ENCODE measurements around the gene LRMDA. TPM values are rescaled to one million over a fixed set of nuclear protein-coding genes. Genes with fewer than 3 reads are reported as not detected.

Gene LRMDA
- total RNA-seq, 1 donor from 2014 or later: 5.2 TPM

DNA sequence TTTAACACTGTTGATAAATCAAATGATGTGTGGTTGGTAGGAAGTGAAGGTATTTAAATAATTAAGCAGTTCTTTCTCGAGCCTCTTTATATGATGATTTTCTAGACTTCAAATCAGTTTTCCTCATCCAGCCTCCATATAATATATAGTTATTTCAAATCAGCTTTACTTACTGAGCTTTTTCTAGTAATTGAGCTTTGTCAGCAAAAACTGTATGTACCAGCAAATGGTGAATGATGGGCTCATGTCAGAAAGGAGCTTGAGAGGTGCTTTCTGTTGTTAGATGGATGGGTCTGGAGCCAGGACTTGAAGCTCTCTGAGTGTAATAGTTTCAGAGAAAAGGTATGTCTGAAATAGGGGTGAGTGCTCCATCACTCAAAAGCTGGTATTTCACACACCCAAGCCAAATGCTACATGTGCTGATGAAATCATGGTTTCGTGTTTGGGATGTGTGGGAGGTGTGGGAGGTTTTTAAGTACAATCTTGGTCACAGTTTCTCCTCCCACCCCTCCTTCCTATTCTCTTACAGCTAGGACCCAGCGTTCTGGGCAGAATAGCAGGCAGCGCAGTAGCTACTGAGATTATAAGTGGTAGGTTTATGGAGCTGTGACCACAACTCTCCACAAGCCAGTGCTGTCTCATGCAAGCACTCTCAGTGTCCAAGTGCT, 55.8 kb downstream of the LRMDA start:
- H3K9me3 Mint-ChIP-seq: peaks cover 11% of the 10 kb centered on the region
- H3K4me1 Mint-ChIP-seq: peaks cover 3% of the 10 kb centered on the region

DNA sequence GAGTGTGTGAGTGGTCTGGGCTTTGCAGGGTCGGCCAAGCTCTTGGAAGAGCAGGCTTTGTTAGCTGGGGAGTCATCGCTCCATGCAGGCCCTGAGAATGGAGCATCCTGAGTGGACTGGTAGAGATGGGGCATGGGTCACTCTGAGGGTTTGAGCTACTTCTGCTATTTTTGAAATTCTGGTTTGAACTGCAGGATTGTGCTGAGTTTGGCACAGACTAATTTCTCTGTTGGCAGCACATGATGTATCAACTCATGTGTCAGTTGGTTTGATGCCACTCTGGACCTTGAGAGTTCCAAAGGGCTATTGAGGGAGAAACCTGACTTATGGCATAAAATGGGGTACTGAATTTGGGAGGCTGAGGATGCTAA, 56.3 kb downstream of the LRMDA start:
- no peak overlapping the region for H3K9ac ChIP-seq
- DNase-seq (ENCODE audit: low spot score): no peak
- H3K4me3 Mint-ChIP-seq: no peak overlapping the region
- no peaks in the 10 kb centered on the region for H3K36me3 Mint-ChIP-seq
- H3K79me2 ChIP-seq (ENCODE audit: low read depth): no peaks in the 10 kb centered on the region
- no peak overlapping the region for H3K27ac Mint-ChIP-seq
- no peak overlapping the region for H2AFZ ChIP-seq (replicated peaks)
- H3K4me3 ChIP-seq: no peak overlapping the region
- no peaks in the 10 kb centered on the region for H4K20me1 ChIP-seq (ENCODE audit: low read depth)
- TF ChIP-seq, protein P1, sequence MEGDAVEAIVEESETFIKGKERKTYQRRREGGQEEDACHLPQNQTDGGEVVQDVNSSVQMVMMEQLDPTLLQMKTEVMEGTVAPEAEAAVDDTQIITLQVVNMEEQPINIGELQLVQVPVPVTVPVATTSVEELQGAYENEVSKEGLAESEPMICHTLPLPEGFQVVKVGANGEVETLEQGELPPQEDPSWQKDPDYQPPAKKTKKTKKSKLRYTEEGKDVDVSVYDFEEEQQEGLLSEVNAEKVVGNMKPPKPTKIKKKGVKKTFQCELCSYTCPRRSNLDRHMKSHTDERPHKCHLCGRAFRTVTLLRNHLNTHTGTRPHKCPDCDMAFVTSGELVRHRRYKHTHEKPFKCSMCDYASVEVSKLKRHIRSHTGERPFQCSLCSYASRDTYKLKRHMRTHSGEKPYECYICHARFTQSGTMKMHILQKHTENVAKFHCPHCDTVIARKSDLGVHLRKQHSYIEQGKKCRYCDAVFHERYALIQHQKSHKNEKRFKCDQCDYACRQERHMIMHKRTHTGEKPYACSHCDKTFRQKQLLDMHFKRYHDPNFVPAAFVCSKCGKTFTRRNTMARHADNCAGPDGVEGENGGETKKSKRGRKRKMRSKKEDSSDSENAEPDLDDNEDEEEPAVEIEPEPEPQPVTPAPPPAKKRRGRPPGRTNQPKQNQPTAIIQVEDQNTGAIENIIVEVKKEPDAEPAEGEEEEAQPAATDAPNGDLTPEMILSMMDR (IDR thresholded peaks at IDR 0.05): no peak
- no peak for TF ChIP-seq EZH2phosphoT487 (IDR thresholded peaks at IDR 0.05)
- TF ChIP-seq EZH2 (IDR thresholded peaks at IDR 0.05): no peak
- no peak overlapping the region for H3K4me2 ChIP-seq
- no peaks in the 10 kb centered on the region for H3F3A ChIP-seq (ENCODE audit: low read depth)
- H3K27me3 Mint-ChIP-seq (ENCODE audit: insufficient read depth, low read depth): peaks cover 2% of the 10 kb centered on the region
- H3K27ac ChIP-seq: no peak overlapping the region
- H3K4me1 Mint-ChIP-seq: peaks cover 3% of the 10 kb centered on the region
- H3K9me3 ChIP-seq (ENCODE audit: low read depth): no peaks in the 10 kb centered on the region
- peaks cover 11% of the 10 kb centered on the region for H3K9me3 Mint-ChIP-seq
- no peaks in the 10 kb centered on the region for H3K4me1 ChIP-seq
- no peaks in the 10 kb centered on the region for H3K27me3 ChIP-seq
- no peaks in the 10 kb centered on the region for H3K36me3 ChIP-seq

More for the DNA sequence above, 55.8 kb downstream of the LRMDA start:
- no peak overlapping the region for H3K4me3 ChIP-seq
- H3K36me3 ChIP-seq: no peaks in the 10 kb centered on the region
- no peaks in the 10 kb centered on the region for H3K4me1 ChIP-seq
- no peaks in the 10 kb centered on the region for H3K79me2 ChIP-seq (ENCODE audit: low read depth)
- H3K27ac ChIP-seq: no peak overlapping the region
- no peaks in the 10 kb centered on the region for H3K27me3 ChIP-seq
- TF ChIP-seq EZH2phosphoT487 (IDR thresholded peaks at IDR 0.05) (no peak), EZH2 (IDR thresholded peaks at IDR 0.05) (no peak)
- TF ChIP-seq, protein P1 (IDR thresholded peaks at IDR 0.05): no peak
- no peaks in the 10 kb centered on the region for H4K20me1 ChIP-seq (ENCODE audit: low read depth)
- no peak overlapping the region for H2AFZ ChIP-seq (replicated peaks)
- H3K9ac ChIP-seq: no peak overlapping the region
- no peak overlapping the region for H3K4me2 ChIP-seq
- no peak overlapping the region for H3K27ac Mint-ChIP-seq
- no peaks in the 10 kb centered on the region for H3K9me3 ChIP-seq (ENCODE audit: low read depth)
- no peak for DNase-seq (ENCODE audit: low spot score)
- no peaks in the 10 kb centered on the region for H3K36me3 Mint-ChIP-seq
- H3K27me3 Mint-ChIP-seq (ENCODE audit: insufficient read depth, low read depth): peaks cover 2% of the 10 kb centered on the region
- no peaks in the 10 kb centered on the region for H3F3A ChIP-seq (ENCODE audit: low read depth)
- no peak overlapping the region for H3K4me3 Mint-ChIP-seq

DNA sequence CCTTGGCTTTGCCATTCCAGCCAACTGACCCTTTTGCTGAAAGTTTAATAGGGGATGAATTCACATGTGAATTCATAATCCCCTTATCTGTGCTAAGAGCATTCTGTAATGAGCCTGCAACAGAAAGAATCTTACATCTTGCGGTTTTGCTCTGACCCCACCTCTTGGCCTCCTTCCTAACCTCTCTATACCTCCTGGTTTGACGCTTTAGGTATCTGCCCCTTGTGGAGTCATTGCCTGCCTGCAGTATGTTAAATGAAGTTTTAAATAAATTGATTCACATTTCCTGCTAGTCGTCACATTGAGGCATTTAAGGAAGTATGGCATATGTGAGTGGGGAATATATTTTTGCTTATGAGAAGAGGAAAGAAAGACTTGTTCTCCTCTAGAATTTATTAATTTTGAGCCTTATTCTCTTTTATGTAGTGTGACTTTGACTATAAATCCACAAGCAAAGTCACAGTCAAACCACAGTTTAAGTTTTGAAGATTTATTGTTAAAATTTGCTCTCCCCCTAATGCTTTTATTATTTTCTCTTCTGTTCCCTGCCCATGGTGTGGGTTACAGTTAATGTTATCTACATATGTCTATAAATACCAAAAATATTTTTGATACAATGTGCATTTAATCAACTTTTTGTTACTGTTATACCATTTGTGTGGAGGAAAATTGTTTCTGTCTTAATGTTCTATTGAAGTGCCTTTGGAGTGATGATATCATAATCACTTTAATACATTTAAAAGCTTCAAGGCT, 60.9 kb downstream of the LRMDA start:
- Histone ChIP-seq H3F3A (ENCODE audit: low read depth) (no peaks in the 10 kb centered on the region), H3K27me3 (no peaks in the 10 kb centered on the region), H3K27ac (no peak overlapping the region), H3K4me2 (no peak overlapping the region), H3K4me3 (no peak overlapping the region), H3K9ac (no peak overlapping the region), H3K36me3 (no peaks in the 10 kb centered on the region), H2AFZ (replicated peaks) (no peak overlapping the region), H3K4me1 (no peaks in the 10 kb centered on the region), H3K9me3 (ENCODE audit: low read depth) (no peaks in the 10 kb centered on the region), H3K79me2 (ENCODE audit: low read depth) (no peaks in the 10 kb centered on the region), H4K20me1 (ENCODE audit: low read depth) (no peaks in the 10 kb centered on the region)
- H3K4me3 Mint-ChIP-seq: no peak overlapping the region
- TF ChIP-seq EZH2phosphoT487 (IDR thresholded peaks at IDR 0.05) (no peak), EZH2 (IDR thresholded peaks at IDR 0.05) (no peak)
- TF ChIP-seq, protein P1 (IDR thresholded peaks at IDR 0.05): no peak
- H3K27me3 Mint-ChIP-seq (ENCODE audit: insufficient read depth, low read depth): peaks cover 4% of the 10 kb centered on the region
- no peaks in the 10 kb centered on the region for H3K36me3 Mint-ChIP-seq
- no peak for DNase-seq (ENCODE audit: low spot score)
- peaks cover 3% of the 10 kb centered on the region for H3K4me1 Mint-ChIP-seq
- H3K9me3 Mint-ChIP-seq: peaks cover 2% of the 10 kb centered on the region
- H3K27ac Mint-ChIP-seq: no peak overlapping the region

Data from neural progenitor cell (in vitro differentiated cells).